Body of pancreas (tissue), 4 donors: ENCODE data around the gene BSND. TPM values are rescaled to one million over a fixed set of nuclear protein-coding genes. Genes with fewer than 3 reads are reported as not detected.
A peak's percentile ranks its signal among the peaks of the same experiment; 100 is the strongest.

Source experiments
- ATAC-seq: fragments of 150-250 bp; one replicate; pipeline ENCODE4 v1.9.1; 2016
- DNase-seq, 4 donors: peaks; one replicate each; pipeline ENCODE4 v3.0.0-alpha.2; 2019
- H3K27ac ChIP-seq, 4 donors: fragments of 200-600 bp; sonication (generic); 1 replicate in 3 of 4; 2 replicates in 1 of 4; pipeline versions ENCODE4 v1.5.1 to v1.6.1; 2016 to 2019; ENCODE audit warnings: mild to moderate bottlenecking in 1 of 4, mixed read lengths in 1 of 4, moderate library complexity in 1 of 4
- H3K27me3 ChIP-seq, 2 donors: fragments of 200-600 bp; sonication (generic); one replicate each; pipeline ENCODE4 v1.6.0; 2016; ENCODE audit warnings: mild to moderate bottlenecking in 1 of 2
- H3K36me3 ChIP-seq, 2 donors: fragments of 200-600 bp; sonication (generic); replicated peaks in 1 of 2; 2 replicates each; pipeline ENCODE4 v1.5.1; 2016; ENCODE audit warnings: low read depth in 2 of 2; ENCODE audit not compliant: insufficient read depth in 1 of 2
- H3K4me1 ChIP-seq: fragments of 200-600 bp; sonication (generic); one replicate; pipeline ENCODE4 v1.6.0; 2016
- H3K4me3 ChIP-seq, 2 donors: fragments of 200-600 bp; sonication (generic); 1 replicate in 1 of 2; 2 replicates in 1 of 2; pipeline ENCODE4 v1.5.1; 2016 to 2019
- H3K9me3 ChIP-seq, 3 donors: fragments of 200-600 bp; sonication (generic); 1 replicate in 2 of 3; 2 replicates in 1 of 3; pipeline ENCODE4 v1.5.1; 2016
- CTCF ChIP-seq, 7 experiments: fragments of 450-650 bp in 4 of 7; fragments of 200-600 bp in 3 of 7; sonication (generic) in 3 of 7; IDR thresholded peaks; one replicate each; pipeline ENCODE4 v1.5.1; 2016 to 2019; ENCODE audit warnings: antibody characterized with exemption in 7 of 7
- POLR2A ChIP-seq, 3 donors: fragments of 450-650 bp; IDR thresholded peaks; one replicate each; pipeline ENCODE4 v1.6.1; 2016; ENCODE audit warnings: antibody characterized with exemption in 3 of 3, mild to moderate bottlenecking in 2 of 3
- WGBS, 2 donors: methylation state at CpG; one replicate each; pipeline ENCODE4 v1.1.5; 2017; 5-methylcytosine and 5-hydroxymethylcytosine counted together
- intact Hi-C: fragments of 100-400 bp; cut with DNase I; formaldehyde crosslinking; loops from one replicate; pipeline ENCODE4 v1.15.1; 2023
- total RNA-seq, 2 donors: library from RNA; depleted of rRNA; stranded (reverse); fragments of >200 nt; gene quantifications; one replicate each; pipeline ENCODE4 v1.1.0, GENCODE V29; 2016

The BSND gene
- total RNA-seq, 2 donors from 2014 or later = not detected

DNA sequence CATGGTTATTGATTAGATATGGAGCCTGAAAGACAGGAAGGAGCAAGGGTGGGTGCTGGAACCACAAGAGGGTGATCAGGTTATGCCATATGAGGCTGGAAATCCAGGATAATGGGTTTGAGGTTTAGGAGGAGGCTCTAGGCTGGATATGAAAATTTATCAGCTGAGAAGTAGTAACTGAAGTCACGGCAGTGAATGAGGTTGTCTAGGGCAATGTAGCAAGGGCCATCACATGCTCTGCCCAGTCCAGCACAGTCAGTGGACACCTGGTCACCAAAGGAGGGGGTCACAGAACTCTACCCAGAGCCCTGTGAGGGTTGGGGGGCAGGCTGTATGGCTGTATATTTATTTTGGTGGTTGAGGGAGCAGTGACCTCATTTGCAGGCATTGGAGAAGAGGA lies 28.9 kb upstream of the BSND start:
- no peak for TF ChIP-seq CTCF (IDR thresholded peaks at IDR 0.05)
- no peak for TF ChIP-seq POLR2A (IDR thresholded peaks at IDR 0.05)
- intact Hi-C loops = no loop called here
- Histone ChIP-seq H3K36me3 (no peaks in the 10 kb centered on the region), H3K27ac (no peak overlapping the region), H3K27me3 (no peaks in the 10 kb centered on the region), H3K9me3 (no peaks in the 10 kb centered on the region), H3K4me1 (no peaks in the 10 kb centered on the region), H3K4me3 (no peak overlapping the region)
- no peak for DNase-seq
- 90 to 91% methylated on average over 1 of the region's 1 CpG for WGBS, 2 donors
- ATAC-seq = no peak

- Histone ChIP-seq H3K27ac (no peak overlapping the region), H3K4me1 (no peaks in the 10 kb centered on the region), H3K4me3 (no peak overlapping the region), H3K36me3 (no peaks in the 10 kb centered on the region), H3K9me3 (no peaks in the 10 kb centered on the region), H3K27me3 (no peaks in the 10 kb centered on the region)
- TF ChIP-seq POLR2A (IDR thresholded peaks at IDR 0.05) = no peak
- no peak for TF ChIP-seq CTCF (IDR thresholded peaks at IDR 0.05)
- 49 to 68% methylated on average over 5 of the region's 5 CpGs for WGBS, 2 donors
- DNase-seq (no peak), ATAC-seq (no peak)
- intact Hi-C loops = no loop called here
Measured at GRCh38 chr1:54970901-54971300, 27.8 kb upstream of the BSND start.

GRCh38 chr1:54971317-54971791 lies 27.4 kb upstream of the BSND start:
- TF ChIP-seq POLR2A (IDR thresholded peaks at IDR 0.05) = no peak
- TF ChIP-seq CTCF (IDR thresholded peaks at IDR 0.05) = no peak
- H3K27me3 ChIP-seq = no peaks in the 10 kb centered on the region

GRCh38 chr1:54972436-54972835 lies 26.3 kb upstream of the BSND start:
- no peaks in the 10 kb centered on the region for H3K27me3 ChIP-seq
- no peaks in the 10 kb centered on the region for H3K4me1 ChIP-seq
- no peak for DNase-seq
- H3K9me3 ChIP-seq = no peaks in the 10 kb centered on the region
- TF ChIP-seq CTCF (IDR thresholded peaks at IDR 0.05) = no peak
- no peak for TF ChIP-seq POLR2A (IDR thresholded peaks at IDR 0.05)
- H3K27ac ChIP-seq = no peak overlapping the region
- 72 to 76% methylated on average over 3 to 4 of the region's 4 CpGs for WGBS, 2 donors
- H3K4me3 ChIP-seq = no peak overlapping the region
- intact Hi-C loops = no loop called here
- H3K36me3 ChIP-seq = no peaks in the 10 kb centered on the region
- ATAC-seq = no peak

More at GRCh38 chr1:54971317-54971791, 27.4 kb upstream of the BSND start:
- WGBS, 2 donors = 40 to 42% methylated on average over 7 of the region's 7 CpGs
- peak in 1 of 4 donors; percentile 23 for DNase-seq
- no peak overlapping the region for H3K27ac ChIP-seq
- no peaks in the 10 kb centered on the region for H3K4me1 ChIP-seq
- peak; percentile 48 for ATAC-seq
- H3K36me3 ChIP-seq = no peaks in the 10 kb centered on the region
- intact Hi-C loops = no loop called here
- H3K9me3 ChIP-seq = no peaks in the 10 kb centered on the region
- no peak overlapping the region for H3K4me3 ChIP-seq

DNA sequence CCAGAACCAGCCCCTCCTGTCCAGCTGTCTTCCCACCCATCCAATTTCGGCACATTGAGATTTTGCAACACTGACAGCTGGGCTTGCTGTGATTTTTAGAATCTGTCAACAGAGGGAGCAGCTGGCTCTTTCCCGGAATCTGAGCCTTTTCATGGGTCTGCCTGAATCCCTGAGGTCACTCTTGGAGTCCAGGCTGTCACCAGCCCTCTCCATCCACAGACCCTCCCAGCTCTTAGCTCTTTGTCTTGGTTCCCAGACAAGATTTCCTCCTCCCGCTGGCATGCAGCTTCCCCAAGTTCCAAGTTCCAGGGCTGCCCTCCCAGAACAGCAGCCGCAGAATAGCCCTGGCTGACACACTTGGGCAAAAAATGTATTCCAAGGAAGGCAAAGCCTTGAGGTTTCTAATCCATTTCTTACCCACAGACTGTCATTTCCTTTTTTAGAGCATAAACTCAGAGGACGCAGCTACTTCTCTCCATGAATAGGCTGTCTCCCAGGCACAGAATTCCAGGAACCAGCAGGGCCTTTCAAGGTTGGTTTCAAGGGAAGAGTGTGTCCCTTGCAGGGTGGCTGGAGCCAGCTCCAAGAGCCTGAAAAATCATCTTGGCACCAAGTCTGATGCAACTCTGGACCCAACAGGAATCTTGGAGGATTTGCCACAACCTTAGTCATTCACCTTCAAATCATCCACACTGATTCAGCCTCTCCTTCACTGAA lies 25.4 kb upstream of the BSND start:
- intact Hi-C loops = no loop called here
- WGBS, 2 donors = 31 to 43% methylated on average over 5 of the region's 5 CpGs
- Histone ChIP-seq H3K27ac (no peak overlapping the region), H3K36me3 (no peaks in the 10 kb centered on the region), H3K27me3 (no peaks in the 10 kb centered on the region), H3K9me3 (no peaks in the 10 kb centered on the region), H3K4me1 (no peaks in the 10 kb centered on the region), H3K4me3 (no peak overlapping the region)
- TF ChIP-seq POLR2A (IDR thresholded peaks at IDR 0.05) (no peak), CTCF (IDR thresholded peaks at IDR 0.05) (peak in 4 of 7 experiments; percentile 22 to 41 (median 25))
- ATAC-seq = peak; percentile 52
- peak in 3 of 4 donors; percentile 41 to 51 (median 45) for DNase-seq
